Naive B cell (primary cell): ENCODE data around the gene ODAD4. TPM values are rescaled to one million over a fixed set of nuclear protein-coding genes. Genes with fewer than 3 reads are reported as not detected.

Experiments used
- ATAC-seq, 2 donors: fragments of 150-1000 bp; cut with Tn5 transposase; 2 replicates each; pipeline ENCODE4 v1.10.0; 2021; ENCODE audit warnings: low read depth in 2 of 2, mild to moderate bottlenecking in 2 of 2, moderate library complexity in 2 of 2
- DNase-seq: peaks from one replicate; pipeline ENCODE4 v3.0.0; 2022
- H3K27ac Mint-ChIP-seq, 6 donors: one replicate each; pipeline ENCODE4 v1.8.0; 2020 to 2022; ENCODE audit warnings: mild to moderate bottlenecking in 6 of 6, mixed read lengths in 6 of 6, moderate library complexity in 5 of 6, inconsistent platforms in 2 of 6
- H3K27me3 Mint-ChIP-seq, 3 donors: one replicate each; pipeline ENCODE4 v1.8.0; 2021 to 2022; ENCODE audit warnings: mixed read lengths in 3 of 3, mild to moderate bottlenecking in 1 of 3
- H3K36me3 Mint-ChIP-seq, 2 donors: one replicate each; pipeline ENCODE4 v1.8.0; 2020 to 2022; ENCODE audit warnings: mixed read lengths in 2 of 2, inconsistent platforms in 1 of 2, mild to moderate bottlenecking in 1 of 2
- H3K4me1 Mint-ChIP-seq, 3 donors: one replicate each; pipeline ENCODE4 v1.8.0; 2020 to 2022; ENCODE audit warnings: mixed read lengths in 3 of 3, inconsistent platforms in 1 of 3, mild to moderate bottlenecking in 1 of 3, moderate library complexity in 1 of 3
- H3K4me3 Mint-ChIP-seq, 8 donors: one replicate each; pipeline ENCODE4 v1.8.0; 2020 to 2022; ENCODE audit warnings: mild to moderate bottlenecking in 8 of 8, mixed read lengths in 8 of 8, moderate library complexity in 8 of 8, inconsistent platforms in 2 of 8
- H3K9me3 Mint-ChIP-seq, 7 donors: one replicate each; pipeline ENCODE4 v1.8.0; 2020 to 2022; ENCODE audit warnings: mixed read lengths in 7 of 7, mild to moderate bottlenecking in 5 of 7, inconsistent platforms in 2 of 7, moderate library complexity in 1 of 7
- polyA plus RNA-seq, 6 donors: library from polyadenylated mRNA; unstranded; fragments of 300-500 nt; fragmentation: Illumina TruSeq; gene quantifications; one replicate each; pipeline ENCODE4 v1.2.3, GENCODE V29; 2021; ENCODE audit warnings: low read depth in 6 of 6

Gene ODAD4
- polyA plus RNA-seq, 6 donors from 2014 or later = 0.17 to 0.60 (median 0.37) TPM; not detected in 2

- ATAC-seq (no peak), DNase-seq (no peak)
- Mint-ChIP-seq H3K9me3 (no peaks in the 10 kb centered on the region), H3K27me3 (peaks cover 0 to 12% (median 9%) of the 10 kb centered on the region in 3 donors), H3K36me3 (no peaks in the 10 kb centered on the region), H3K27ac (peak overlapping the region in 2 of 6 donors; percentile 21 to 72), H3K4me3 (no peak overlapping the region), H3K4me1 (peaks cover 0 to under 1% (median 0%) of the 10 kb centered on the region in 3 donors)
Observed at GRCh38 chr17:41937970-41938954, 7.8 kb downstream of the ODAD4 start.

GRCh38 chr17:41939044-41939692 is 8.8 kb downstream of the ODAD4 start:
- Mint-ChIP-seq H3K27me3 (peaks cover 0 to 12% (median 9%) of the 10 kb centered on the region in 3 donors), H3K4me3 (peak overlapping the region in 1 of 8 donors; percentile 3), H3K36me3 (no peaks in the 10 kb centered on the region), H3K27ac (no peak overlapping the region), H3K9me3 (no peaks in the 10 kb centered on the region), H3K4me1 (no peaks in the 10 kb centered on the region)
- DNase-seq = no peak
- ATAC-seq = no peak

GRCh38 chr17:41939693-41940090 is 9.3 kb downstream of the ODAD4 start:
- Mint-ChIP-seq H3K4me1 (no peaks in the 10 kb centered on the region), H3K9me3 (no peaks in the 10 kb centered on the region), H3K27ac (no peak overlapping the region), H3K27me3 (peaks cover 0 to 12% (median 9%) of the 10 kb centered on the region in 3 donors), H3K36me3 (no peaks in the 10 kb centered on the region), H3K4me3 (no peak overlapping the region)
- DNase-seq (no peak), ATAC-seq (no peak)

- Mint-ChIP-seq H3K4me3 (no peak overlapping the region), H3K4me1 (no peaks in the 10 kb centered on the region), H3K27ac (no peak overlapping the region), H3K36me3 (no peaks in the 10 kb centered on the region), H3K27me3 (peaks cover 0 to 12% (median 9%) of the 10 kb centered on the region in 3 donors), H3K9me3 (no peaks in the 10 kb centered on the region)
- ATAC-seq (no peak), DNase-seq (no peak)
Observed at GRCh38 chr17:41941168-41941567, 10.8 kb downstream of the ODAD4 start.

GRCh38 chr17:41942626-41943373 is 12.4 kb downstream of the ODAD4 start:
- Mint-ChIP-seq H3K4me1 (no peaks in the 10 kb centered on the region), H3K4me3 (no peak overlapping the region), H3K9me3 (no peaks in the 10 kb centered on the region), H3K36me3 (no peaks in the 10 kb centered on the region), H3K27ac (peak overlapping the region in 1 of 6 donors; percentile 62), H3K27me3 (peaks cover 0 to 12% (median 9%) of the 10 kb centered on the region in 3 donors)
- DNase-seq (no peak), ATAC-seq (no peak)

GRCh38 chr17:41943492-41943891 is 13.1 kb downstream of the ODAD4 start:
- Mint-ChIP-seq H3K9me3 (no peaks in the 10 kb centered on the region), H3K4me3 (no peak overlapping the region), H3K27ac (peak overlapping the region in 2 of 6 donors; percentile 20 to 62), H3K4me1 (no peaks in the 10 kb centered on the region), H3K36me3 (no peaks in the 10 kb centered on the region), H3K27me3 (peaks cover 0 to 12% (median 9%) of the 10 kb centered on the region in 3 donors)
- DNase-seq = no peak
- no peak for ATAC-seq

GRCh38 chr17:41944943-41945342 is 14.5 kb downstream of the ODAD4 start:
- Mint-ChIP-seq H3K27ac (peak overlapping the region in 1 of 6 donors; percentile 76), H3K4me3 (no peak overlapping the region), H3K27me3 (peaks cover 0 to 12% (median 9%) of the 10 kb centered on the region in 3 donors), H3K9me3 (no peaks in the 10 kb centered on the region), H3K4me1 (no peaks in the 10 kb centered on the region), H3K36me3 (no peaks in the 10 kb centered on the region)
- DNase-seq (no peak), ATAC-seq (no peak)

- Mint-ChIP-seq H3K27ac (no peak overlapping the region), H3K4me3 (no peak overlapping the region), H3K9me3 (no peaks in the 10 kb centered on the region), H3K4me1 (no peaks in the 10 kb centered on the region), H3K27me3 (no peaks in the 10 kb centered on the region), H3K36me3 (no peaks in the 10 kb centered on the region)
- no peak for DNase-seq
- ATAC-seq = no peak
Observed at GRCh38 chr17:41948762-41949460, 18.5 kb downstream of the ODAD4 start.

GRCh38 chr17:41956522-41956921 is 26.1 kb downstream of the ODAD4 start:
- H3K4me3 Mint-ChIP-seq = no peak overlapping the region
- H3K36me3 Mint-ChIP-seq = no peaks in the 10 kb centered on the region
- no peaks in the 10 kb centered on the region for H3K4me1 Mint-ChIP-seq
- H3K27me3 Mint-ChIP-seq = no peaks in the 10 kb centered on the region
- no peak overlapping the region for H3K27ac Mint-ChIP-seq
- no peaks in the 10 kb centered on the region for H3K9me3 Mint-ChIP-seq
- no peak for DNase-seq
- no peak for ATAC-seq

- H3K27ac Mint-ChIP-seq = peak overlapping the region in 1 of 6 donors; percentile 30
- no peaks in the 10 kb centered on the region for H3K36me3 Mint-ChIP-seq
- no peak for DNase-seq
- no peak for ATAC-seq
- no peak overlapping the region for H3K4me3 Mint-ChIP-seq
- no peaks in the 10 kb centered on the region for H3K27me3 Mint-ChIP-seq
- no peaks in the 10 kb centered on the region for H3K4me1 Mint-ChIP-seq
- no peaks in the 10 kb centered on the region for H3K9me3 Mint-ChIP-seq
Observed at GRCh38 chr17:41957031-41957868, 26.8 kb downstream of the ODAD4 start.

GRCh38 chr17:41957869-41958439 is 27.5 kb downstream of the ODAD4 start:
- Mint-ChIP-seq H3K4me1 (peaks cover 0 to 4% (median 2%) of the 10 kb centered on the region in 3 donors), H3K4me3 (no peak overlapping the region), H3K27ac (no peak overlapping the region), H3K9me3 (no peaks in the 10 kb centered on the region), H3K36me3 (no peaks in the 10 kb centered on the region), H3K27me3 (no peaks in the 10 kb centered on the region)
- no peak for ATAC-seq
- no peak for DNase-seq

- DNase-seq = no peak
- no peak for ATAC-seq
- H3K36me3 Mint-ChIP-seq = no peaks in the 10 kb centered on the region
- no peak overlapping the region for H3K27ac Mint-ChIP-seq
- H3K4me3 Mint-ChIP-seq = no peak overlapping the region
- H3K9me3 Mint-ChIP-seq = no peaks in the 10 kb centered on the region
- H3K27me3 Mint-ChIP-seq = no peaks in the 10 kb centered on the region
- H3K4me1 Mint-ChIP-seq = peaks cover 0 to 5% (median 3%) of the 10 kb centered on the region in 3 donors
Observed at GRCh38 chr17:41959030-41959335, 28.6 kb downstream of the ODAD4 start.
